Skeletal muscle tissue (tissue), 4 donors: ENCODE results near the gene PDIK1L. TPM values are rescaled to one million over a fixed set of nuclear protein-coding genes. Genes with fewer than 3 reads are reported as not detected.
"Not testable (repeated sequence)": the region's sequence is repeated elsewhere in the genome, so short reads cannot be mapped to it uniquely, and the experiment has no call there.

Experiments used
- H3K27ac ChIP-seq: one replicate; pipeline ENCODE4 v1.7.0; 2013; ENCODE audit warnings: mild to moderate bottlenecking, low read depth, low read length, inconsistent platforms
- H3K27me3 ChIP-seq, 3 donors: one replicate each; pipeline ENCODE4 v1.7.0; 2013; ENCODE audit warnings: low read length in 3 of 3; ENCODE audit not compliant: control insufficient read depth in 3 of 3, insufficient read depth in 3 of 3
- H3K36me3 ChIP-seq, 3 donors: one replicate each; pipeline ENCODE4 v1.7.0; 2013; ENCODE audit warnings: low read length in 3 of 3; ENCODE audit not compliant: control insufficient read depth in 3 of 3, insufficient read depth in 3 of 3
- H3K4me1 ChIP-seq, 3 donors: one replicate each; pipeline ENCODE4 v1.7.0; 2013; ENCODE audit warnings: low read length in 3 of 3, mild to moderate bottlenecking in 3 of 3; ENCODE audit not compliant: control insufficient read depth in 3 of 3, insufficient read depth in 3 of 3
- H3K4me3 ChIP-seq, 3 donors: one replicate each; pipeline ENCODE4 v1.7.0; 2013; ENCODE audit warnings: low read length in 3 of 3
- H3K9ac ChIP-seq, 3 donors: one replicate each; pipeline ENCODE4 v1.7.0; 2013; ENCODE audit warnings: low read length in 3 of 3, mild to moderate bottlenecking in 3 of 3, moderate library complexity in 2 of 3, low read depth in 1 of 3
- H3K9me3 ChIP-seq, 3 donors: one replicate each; pipeline ENCODE4 v1.7.0; 2013; ENCODE audit warnings: low read length in 3 of 3; ENCODE audit not compliant: control insufficient read depth in 3 of 3
- total RNA-seq: library from RNA; depleted of rRNA; stranded (reverse); fragments of >200 nt; gene quantifications from one replicate; pipeline ENCODE4 v1.2.3, GENCODE V29; 2014
- donor health status: Osteomylitis.

PDIK1L gene
- total RNA-seq, 1 donor from 2014 or later, result 7.8 TPM

DNA sequence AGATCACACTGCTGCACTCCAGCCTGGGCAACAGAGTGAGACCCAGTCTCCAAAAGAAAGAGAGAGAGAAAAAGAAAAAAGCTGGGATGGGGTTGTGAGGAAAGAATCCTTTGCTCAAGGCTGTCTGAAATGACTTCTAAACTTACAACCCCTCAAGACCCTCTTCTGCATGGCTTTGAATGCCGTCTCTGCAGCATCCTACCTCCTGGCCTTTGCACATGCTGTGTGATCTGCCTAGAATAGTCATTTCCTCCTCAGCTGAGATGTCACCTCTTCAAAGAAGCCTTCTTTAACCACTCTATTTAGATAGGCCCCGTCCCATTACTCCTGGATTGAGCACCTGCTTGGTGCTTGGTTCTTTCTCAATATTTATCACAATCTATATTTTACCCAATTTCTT, 26.8 kb upstream of the PDIK1L start:
- Histone ChIP-seq H3K4me3 (no peak overlapping the region), H3K27me3 (no peaks in the 10 kb centered on the region), H3K9ac (peak overlapping the region in 1 of 3 donors; percentile 16), H3K9me3 (no peaks in the 10 kb centered on the region), H3K36me3 (no peaks in the 10 kb centered on the region), H3K4me1 (peaks cover 40 to 41% (median 41%) of the 10 kb centered on the region in 3 donors), H3K27ac (no peak overlapping the region)

- no peak overlapping the region for H3K4me3 ChIP-seq
- H3K9me3 ChIP-seq, result no peaks in the 10 kb centered on the region
- H3K27me3 ChIP-seq, result no peaks in the 10 kb centered on the region
- no peak overlapping the region for H3K9ac ChIP-seq
- H3K36me3 ChIP-seq, result no peaks in the 10 kb centered on the region
- peaks cover 10 to 13% (median 13%) of the 10 kb centered on the region in 3 donors for H3K4me1 ChIP-seq
- H3K27ac ChIP-seq, result no peak overlapping the region
These were observed 22.5 kb upstream of the PDIK1L start for GRCh38 chr1:26089125-26089524.

- Histone ChIP-seq H3K4me1 (peaks cover 12 to 20% (median 15%) of the 10 kb centered on the region in 3 donors), H3K27me3 (no peaks in the 10 kb centered on the region), H3K36me3 (no peaks in the 10 kb centered on the region), H3K27ac (no peak overlapping the region), H3K9ac (no peak overlapping the region), H3K4me3 (no peak overlapping the region), H3K9me3 (no peaks in the 10 kb centered on the region)
These were observed 20.7 kb upstream of the PDIK1L start for GRCh38 chr1:26090893-26091292.

GRCh38 chr1:26092422-26092821, 19.2 kb upstream of the PDIK1L start:
- H3K36me3 ChIP-seq, result no peaks in the 10 kb centered on the region
- H3K27ac ChIP-seq, result no peak overlapping the region
- no peaks in the 10 kb centered on the region for H3K27me3 ChIP-seq
- no peaks in the 10 kb centered on the region for H3K9me3 ChIP-seq
- H3K4me3 ChIP-seq, result no peak overlapping the region
- H3K9ac ChIP-seq, result no peak overlapping the region
- H3K4me1 ChIP-seq, result peaks cover 12 to 20% (median 15%) of the 10 kb centered on the region in 3 donors

DNA sequence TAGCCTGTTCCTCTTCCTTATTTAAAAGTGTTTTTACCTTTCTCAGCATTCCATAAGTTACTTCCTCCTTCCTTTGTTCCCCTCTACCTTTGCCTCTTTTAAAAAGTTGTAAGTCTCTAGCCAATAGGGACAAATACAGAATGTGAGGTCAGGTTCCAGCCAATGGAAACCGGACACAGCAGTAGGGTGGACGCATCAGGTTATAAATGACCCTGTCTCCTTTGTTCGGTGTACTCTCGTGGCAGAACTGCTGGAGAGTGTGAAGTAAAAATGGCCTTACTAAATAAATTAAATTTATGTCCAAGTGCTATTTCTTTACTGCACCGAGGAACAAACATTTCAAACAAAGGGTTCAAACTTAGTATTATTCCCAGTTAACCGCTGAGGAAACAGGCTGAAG, 18.1 kb upstream of the PDIK1L start:
- not testable (repeated sequence) for H3K27me3 ChIP-seq, H3K9me3 ChIP-seq, H3K36me3 ChIP-seq
- peak overlapping the region in 1 of 3 donors; percentile 58 for H3K4me3 ChIP-seq
- peak overlapping the region; percentile 76 for H3K27ac ChIP-seq
- H3K4me1 ChIP-seq, result peaks cover 12 to 20% (median 15%) of the 10 kb centered on the region in 3 donors
- peak overlapping the region in 1 of 3 donors; percentile 69 for H3K9ac ChIP-seq

GRCh38 chr1:26094076-26094669, 17.5 kb upstream of the PDIK1L start:
- Histone ChIP-seq H3K9ac (peak overlapping the region; percentile 54 to 69 (median 59)), H3K27me3 (no peaks in the 10 kb centered on the region), H3K9me3 (no peaks in the 10 kb centered on the region), H3K4me1 (peaks cover 12 to 20% (median 15%) of the 10 kb centered on the region in 3 donors), H3K27ac (peak overlapping the region; percentile 76), H3K36me3 (no peaks in the 10 kb centered on the region), H3K4me3 (peak overlapping the region in 2 of 3 donors; percentile 16 to 58)

DNA sequence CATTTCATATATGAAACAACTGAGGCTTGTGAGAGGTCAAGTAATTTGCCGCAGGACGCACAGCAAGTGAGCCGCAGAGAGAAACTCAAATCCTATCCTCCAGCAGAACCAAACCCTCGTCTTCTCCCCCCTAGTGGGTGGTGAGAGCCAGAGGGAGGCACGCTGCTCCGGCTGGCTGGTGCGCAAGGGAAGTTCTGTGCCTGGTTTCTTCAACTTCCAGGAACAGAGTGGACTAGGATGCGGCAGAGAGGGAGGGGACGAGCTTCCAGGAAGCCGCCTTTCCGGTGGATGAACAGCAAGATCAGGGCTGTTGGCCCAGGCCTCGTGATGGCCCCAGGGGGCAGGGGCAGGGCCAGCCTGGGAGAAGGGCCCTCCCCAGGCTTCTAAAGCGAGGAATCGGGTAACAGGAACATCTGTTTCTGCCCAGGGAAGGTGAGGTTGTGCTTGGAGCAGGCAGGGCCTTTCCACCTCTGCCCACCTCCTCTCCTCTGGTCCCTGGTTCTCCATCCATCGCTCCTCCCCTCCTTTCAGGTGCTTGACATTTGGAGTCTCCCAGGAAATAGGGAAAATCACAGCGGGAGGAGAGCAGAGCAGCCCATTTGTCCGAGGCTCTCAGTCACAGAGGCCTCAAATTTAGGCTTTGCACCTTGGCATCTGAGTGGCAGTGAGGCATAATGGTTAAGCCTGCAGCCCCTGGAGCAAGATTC, 16.8 kb upstream of the PDIK1L start:
- Histone ChIP-seq H3K4me1 (peaks cover 12 to 20% (median 15%) of the 10 kb centered on the region in 3 donors), H3K27ac (peak overlapping the region; percentile 76), H3K27me3 (no peaks in the 10 kb centered on the region), H3K9me3 (no peaks in the 10 kb centered on the region), H3K9ac (peak overlapping the region; percentile 59 to 69 (median 65)), H3K4me3 (peak overlapping the region in 2 of 3 donors; percentile 16 to 58), H3K36me3 (no peaks in the 10 kb centered on the region)

GRCh38 chr1:26096471-26096870, 15.2 kb upstream of the PDIK1L start:
- no peaks in the 10 kb centered on the region for H3K9me3 ChIP-seq
- no peak overlapping the region for H3K27ac ChIP-seq
- no peaks in the 10 kb centered on the region for H3K27me3 ChIP-seq
- H3K36me3 ChIP-seq, result no peaks in the 10 kb centered on the region
- H3K4me1 ChIP-seq, result peaks cover 12 to 20% (median 15%) of the 10 kb centered on the region in 3 donors
- H3K4me3 ChIP-seq, result no peak overlapping the region
- H3K9ac ChIP-seq, result no peak overlapping the region

- H3K9ac ChIP-seq, result no peak overlapping the region
- H3K27me3 ChIP-seq, result no peaks in the 10 kb centered on the region
- H3K9me3 ChIP-seq, result no peaks in the 10 kb centered on the region
- no peak overlapping the region for H3K27ac ChIP-seq
- no peak overlapping the region for H3K4me3 ChIP-seq
- H3K4me1 ChIP-seq, result peaks cover 12 to 20% (median 15%) of the 10 kb centered on the region in 3 donors
- no peaks in the 10 kb centered on the region for H3K36me3 ChIP-seq
These were observed 13.9 kb upstream of the PDIK1L start for GRCh38 chr1:26097696-26098095.

- Histone ChIP-seq H3K9me3 (no peaks in the 10 kb centered on the region), H3K4me3 (no peak overlapping the region), H3K4me1 (peaks cover 12 to 17% (median 15%) of the 10 kb centered on the region in 3 donors), H3K36me3 (no peaks in the 10 kb centered on the region), H3K9ac (no peak overlapping the region), H3K27me3 (no peaks in the 10 kb centered on the region), H3K27ac (no peak overlapping the region)
These were observed 13.0 kb upstream of the PDIK1L start for GRCh38 chr1:26098602-26099001.
